SU-DHL-6 (cell line): ENCODE results near the gene TOR2A.
A peak's percentile ranks its signal among the peaks of the same experiment; 100 is the strongest.

ENCODE experiments used
- H2AFZ ChIP-seq: fragments of 200-600 bp; sonication (generic); 2 replicates; pipeline ENCODE4 v1.6.1; 2014; ENCODE audit warnings: low read depth, mild to moderate bottlenecking, moderate library complexity, mixed read lengths, antibody characterized with exemption, low read length; ENCODE audit not compliant: severe bottlenecking
- H3F3A ChIP-seq: fragments of 200-600 bp; shearing (Covaris generic); 2 replicates; pipeline ENCODE4 v1.6.0; 2016; ENCODE audit warnings: antibody characterized with exemption, mild to moderate bottlenecking; ENCODE audit not compliant: insufficient read depth
- H3K27ac ChIP-seq: fragments of 200-600 bp; sonication (generic); 2 replicates; pipeline ENCODE4 v1.5.1; 2016; ENCODE audit warnings: low read depth, mild to moderate bottlenecking, low read length, moderate library complexity, mixed read lengths
- H3K27me3 ChIP-seq: fragments of 200-600 bp; sonication (generic), shearing (Covaris generic); 2 replicates; pipeline ENCODE4 v1.6.0; 2014; ENCODE audit warnings: mild to moderate bottlenecking, low read length
- H3K36me3 ChIP-seq: fragments of 200-600 bp; sonication (generic); 2 replicates; pipeline ENCODE4 v1.6.1; 2014; ENCODE audit warnings: mild to moderate bottlenecking, low read length, mixed read lengths
- H3K4me2 ChIP-seq: fragments of 300-600, 200-600 bp; shearing (Covaris generic), sonication (generic); 2 replicates; pipeline ENCODE4 v1.6.0; 2014; ENCODE audit warnings: low read length, low read depth, mild to moderate bottlenecking; ENCODE audit not compliant: poor library complexity, severe bottlenecking
- H3K4me3 ChIP-seq: fragments of 200-600 bp; sonication (generic); 2 replicates; pipeline ENCODE4 v1.5.1; 2014; ENCODE audit warnings: antibody characterized with exemption, low read length, mild to moderate bottlenecking, mixed read lengths; ENCODE audit not compliant: insufficient read depth, poor library complexity, severe bottlenecking
- H3K79me2 ChIP-seq: fragments of 200-600 bp; sonication (generic); 2 replicates; pipeline ENCODE4 v1.6.1; 2014; ENCODE audit warnings: mild to moderate bottlenecking, low read length, moderate library complexity; ENCODE audit not compliant: insufficient read depth
- H3K9ac ChIP-seq: fragments of 200-600 bp; sonication (generic); 2 replicates; pipeline ENCODE4 v1.7.0; 2014; ENCODE audit warnings: mild to moderate bottlenecking, low read length
- H3K9me2 ChIP-seq: fragments of 200-600 bp; sonication (generic); replicated peaks from 2 replicates; pipeline ENCODE4 v1.6.1; 2014; ENCODE audit warnings: low read length; ENCODE audit not compliant: insufficient read depth
- H3K9me3 ChIP-seq: fragments of 200-600 bp; sonication (generic); 2 replicates; pipeline ENCODE4 v1.6.1; 2014; ENCODE audit warnings: low read length, mixed read lengths; ENCODE audit not compliant: insufficient read depth
- H4K20me1 ChIP-seq: fragments of 200-600 bp; sonication (generic); 2 replicates; pipeline ENCODE4 v1.6.1; 2014; ENCODE audit warnings: low read depth, mild to moderate bottlenecking, antibody characterized with exemption, low read length, moderate library complexity, mixed read lengths
- CTCF ChIP-seq: fragments of 200-600 bp; sonication (generic); IDR thresholded peaks from one replicate; pipeline ENCODE4 v1.5.1; 2017; ENCODE audit warnings: antibody characterized with exemption, mild to moderate bottlenecking, low read length, moderate library complexity; ENCODE audit not compliant: insufficient read depth, poor library complexity, severe bottlenecking
- EZH2phosphoT487 ChIP-seq: fragments of 200-600 bp; sonication (generic), shearing (Covaris generic); conservative IDR thresholded peaks from 2 replicates; pipeline ENCODE4 v1.6.1; 2018; ENCODE audit warnings: mild to moderate bottlenecking, antibody characterized with exemption, low read length, moderate library complexity, mixed read lengths

The TOR2A gene

DNA sequence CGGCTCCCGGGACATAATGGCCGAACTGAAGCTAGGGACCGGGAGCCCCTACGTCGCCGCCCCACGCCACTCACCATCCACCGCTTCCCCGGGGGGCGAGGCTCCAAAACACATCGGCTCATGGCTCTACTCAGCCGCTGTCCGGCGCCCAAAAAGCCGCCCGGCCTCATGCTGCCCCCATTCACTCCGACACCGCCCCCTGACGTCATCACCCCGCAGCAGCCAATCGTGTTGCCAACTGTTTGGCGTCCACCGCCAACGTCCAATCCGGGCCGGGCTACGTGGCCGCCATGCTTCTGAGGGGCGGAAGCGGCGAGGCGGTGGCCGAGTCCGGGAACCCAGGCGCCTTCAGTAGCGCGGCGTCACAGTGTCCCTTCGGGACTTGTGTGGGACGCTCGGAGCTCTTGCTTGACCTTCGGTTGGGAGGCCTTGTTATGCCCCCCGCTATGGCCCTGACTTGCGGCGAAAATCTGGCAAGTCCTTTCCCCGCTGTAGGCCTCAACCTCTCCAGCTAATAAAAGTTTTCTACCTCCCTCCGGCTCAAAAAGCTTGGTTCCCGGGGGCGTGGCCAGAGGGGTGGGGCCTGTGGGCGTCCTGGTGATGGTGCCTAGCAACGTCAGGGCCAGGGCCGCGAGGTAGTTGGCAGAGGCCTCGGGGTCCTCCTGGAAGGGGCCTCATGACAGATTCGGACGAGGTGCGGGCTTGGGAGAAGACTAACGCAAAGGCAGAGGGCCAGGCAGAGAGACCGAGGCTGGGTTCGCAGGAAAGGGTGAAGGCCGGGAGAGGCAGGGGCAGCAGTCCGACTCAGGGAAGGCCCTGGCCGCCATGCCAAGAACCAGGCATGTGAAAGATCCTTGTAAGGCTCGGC, 19.4 kb downstream of the TOR2A start, which contains the start of the genes PTRH1 and TTC16:
Gene PTRH1, minus strand, starts transcription at position 194 of the 868 bp plus-strand sequence. Its CDS starts 24 bp downstream, at position 170.
Gene TTC16, plus strand, starts transcription at position 610 of the 868 bp plus-strand sequence. Its CDS starts 67 bp downstream, at position 677.
- Histone ChIP-seq H3K79me2 (no peaks in the 10 kb centered on the region), H3K36me3 (no peaks in the 10 kb centered on the region), H3K9me3 (no peaks in the 10 kb centered on the region), H3K27ac (no peak within 1 kb of the TSS), H3K9me2 (no peaks in the 10 kb centered on the region), H3K27me3 (no peaks in the 10 kb centered on the region), H2AFZ (peak within 1 kb of the TSS; percentile 95), H3K4me2 (peak within 1 kb of the TSS; percentile 86), H3K9ac (peak within 1 kb of the TSS; percentile 64), H3F3A (no peaks in the 10 kb centered on the region), H3K4me3 (peak within 1 kb of the TSS; percentile 68), H4K20me1 (no peaks in the 10 kb centered on the region)
- TF ChIP-seq EZH2phosphoT487 = no peak
- TF ChIP-seq CTCF = no peak

- no peaks in the 10 kb centered on the region for H3K79me2 ChIP-seq
- no peaks in the 10 kb centered on the region for H3K27me3 ChIP-seq
- H3K36me3 ChIP-seq = no peaks in the 10 kb centered on the region
- no peaks in the 10 kb centered on the region for H4K20me1 ChIP-seq
- no peaks in the 10 kb centered on the region for H3K9me2 ChIP-seq
- peak overlapping the region; percentile 68 for H3K4me3 ChIP-seq
- peak overlapping the region; percentile 86 for H3K4me2 ChIP-seq
- H3K9ac ChIP-seq = peak overlapping the region; percentile 64
- no peak overlapping the region for H3K27ac ChIP-seq
- H3K9me3 ChIP-seq = no peaks in the 10 kb centered on the region
- no peaks in the 10 kb centered on the region for H3F3A ChIP-seq
- H2AFZ ChIP-seq = peak overlapping the region; percentile 95
- TF ChIP-seq EZH2phosphoT487 (no peak), CTCF (no peak)
These were observed 20.1 kb downstream of the TOR2A start for GRCh38 chr9:127714951-127715469.

- Histone ChIP-seq H3K27ac (no peak overlapping the region), H3K36me3 (no peaks in the 10 kb centered on the region), H3K9ac (no peak overlapping the region), H3K9me2 (no peaks in the 10 kb centered on the region), H3K27me3 (no peaks in the 10 kb centered on the region), H3K4me3 (no peak overlapping the region), H4K20me1 (no peaks in the 10 kb centered on the region), H3K9me3 (no peaks in the 10 kb centered on the region), H3K4me2 (peak overlapping the region; percentile 35), H2AFZ (no peak overlapping the region), H3K79me2 (no peaks in the 10 kb centered on the region), H3F3A (no peaks in the 10 kb centered on the region)
- TF ChIP-seq CTCF = no peak
- TF ChIP-seq EZH2phosphoT487 = no peak
These were observed 20.9 kb downstream of the TOR2A start for GRCh38 chr9:127714020-127714750.
